Activated CD4-positive, alpha-beta T cell treated with anti-CD3 and anti-CD28 coated beads for 48 hours (primary cell): ENCODE measurements around the gene ITPR1.

ENCODE experiments used
- DNase-seq: peaks from one replicate; pipeline ENCODE4 v3.0.0-alpha.2; 2020

The ITPR1 gene

GRCh38 chr3:4599612-4600011, 106.5 kb downstream of the ITPR1 start:
- DNase-seq, result no peak

GRCh38 chr3:4600493-4600892, 107.3 kb downstream of the ITPR1 start:
- no peak for DNase-seq

- no peak for DNase-seq
These were observed 108.7 kb downstream of the ITPR1 start for GRCh38 chr3:4601892-4602291.

GRCh38 chr3:4604693-4605092, 111.5 kb downstream of the ITPR1 start:
- DNase-seq, result no peak

GRCh38 chr3:4606911-4607310, 113.8 kb downstream of the ITPR1 start:
- no peak for DNase-seq

- no peak for DNase-seq
These were observed 120.2 kb downstream of the ITPR1 start for GRCh38 chr3:4613366-4613765.

GRCh38 chr3:4614070-4614469, 120.9 kb downstream of the ITPR1 start:
- no peak for DNase-seq

- DNase-seq, result no peak
These were observed 121.8 kb downstream of the ITPR1 start for GRCh38 chr3:4614927-4615326.

- DNase-seq, result no peak
These were observed 122.6 kb downstream of the ITPR1 start for GRCh38 chr3:4615750-4616149.

GRCh38 chr3:4623421-4623999, 130.4 kb downstream of the ITPR1 start:
- DNase-seq, result no peak

GRCh38 chr3:4627651-4628375, 134.7 kb downstream of the ITPR1 start:
- DNase-seq, result no peak

GRCh38 chr3:4629095-4630007, 136.2 kb downstream of the ITPR1 start:
- DNase-seq, result no peak

GRCh38 chr3:4633078-4634004, 140.2 kb downstream of the ITPR1 start:
- no peak for DNase-seq

GRCh38 chr3:4634894-4635293, 141.7 kb downstream of the ITPR1 start:
- no peak for DNase-seq

GRCh38 chr3:4637265-4637664, 144.1 kb downstream of the ITPR1 start:
- no peak for DNase-seq

GRCh38 chr3:4641863-4642563, 148.9 kb downstream of the ITPR1 start:
- DNase-seq, result no peak

GRCh38 chr3:4642611-4643010, 149.5 kb downstream of the ITPR1 start:
- DNase-seq, result no peak

- no peak for DNase-seq
These were observed 150.9 kb downstream of the ITPR1 start for GRCh38 chr3:4643904-4644547.

GRCh38 chr3:4644951-4645350, 151.8 kb downstream of the ITPR1 start:
- no peak for DNase-seq

- peak; percentile 19 for DNase-seq
These were observed 152.3 kb downstream of the ITPR1 start for GRCh38 chr3:4645468-4645867.

GRCh38 chr3:4647411-4647810, 154.3 kb downstream of the ITPR1 start:
- no peak for DNase-seq
